HFF-Myc (cell line): ENCODE results near the gene SGPL1.

Experiments used
- DNase-seq: peaks from one replicate; pipeline ENCODE4 v3.0.0-alpha.2; 2011; ENCODE audit warnings: low read depth; ENCODE audit errors: extremely low read depth
- H3K4me3 ChIP-seq: replicated peaks from 2 replicates; pipeline ENCODE4 v1.5.1; 2011; ENCODE audit warnings: low read depth, mild to moderate bottlenecking, control low read depth, low read length
- TF ChIP-seq, protein P1 (sequence below): IDR thresholded peaks from 2 replicates; pipeline ENCODE4 v1.5.1; 2012; ENCODE audit warnings: mild to moderate bottlenecking, low read depth, low read length, control low read depth; ENCODE audit errors: missing control alignments

SGPL1 gene

GRCh38 chr10:70827086-70827757 is 11.5 kb downstream of the SGPL1 start:
- H3K4me3 ChIP-seq: no peak overlapping the region
- TF ChIP-seq, protein P1, sequence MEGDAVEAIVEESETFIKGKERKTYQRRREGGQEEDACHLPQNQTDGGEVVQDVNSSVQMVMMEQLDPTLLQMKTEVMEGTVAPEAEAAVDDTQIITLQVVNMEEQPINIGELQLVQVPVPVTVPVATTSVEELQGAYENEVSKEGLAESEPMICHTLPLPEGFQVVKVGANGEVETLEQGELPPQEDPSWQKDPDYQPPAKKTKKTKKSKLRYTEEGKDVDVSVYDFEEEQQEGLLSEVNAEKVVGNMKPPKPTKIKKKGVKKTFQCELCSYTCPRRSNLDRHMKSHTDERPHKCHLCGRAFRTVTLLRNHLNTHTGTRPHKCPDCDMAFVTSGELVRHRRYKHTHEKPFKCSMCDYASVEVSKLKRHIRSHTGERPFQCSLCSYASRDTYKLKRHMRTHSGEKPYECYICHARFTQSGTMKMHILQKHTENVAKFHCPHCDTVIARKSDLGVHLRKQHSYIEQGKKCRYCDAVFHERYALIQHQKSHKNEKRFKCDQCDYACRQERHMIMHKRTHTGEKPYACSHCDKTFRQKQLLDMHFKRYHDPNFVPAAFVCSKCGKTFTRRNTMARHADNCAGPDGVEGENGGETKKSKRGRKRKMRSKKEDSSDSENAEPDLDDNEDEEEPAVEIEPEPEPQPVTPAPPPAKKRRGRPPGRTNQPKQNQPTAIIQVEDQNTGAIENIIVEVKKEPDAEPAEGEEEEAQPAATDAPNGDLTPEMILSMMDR: no peak
- no peak for DNase-seq

DNA sequence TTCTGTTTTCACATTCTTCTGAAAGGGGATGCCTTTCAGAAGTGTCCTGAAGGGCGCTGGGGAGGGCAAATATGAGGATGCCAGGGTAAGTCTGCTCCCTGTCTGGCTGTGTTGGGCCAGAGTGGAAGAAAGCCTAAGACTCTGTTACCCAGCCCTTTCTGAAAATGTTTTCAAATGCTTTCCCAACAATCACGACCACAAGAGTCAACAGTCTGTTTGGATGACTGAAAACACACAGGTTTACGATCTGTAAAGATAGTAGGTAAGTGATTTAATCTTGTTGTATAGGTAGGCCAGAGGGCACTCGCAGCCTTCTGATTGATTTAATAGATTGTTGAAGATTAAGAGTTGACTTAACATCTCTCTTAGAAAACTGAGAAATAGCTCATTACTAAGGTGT is 13.2 kb downstream of the SGPL1 start:
- H3K4me3 ChIP-seq: no peak overlapping the region
- TF ChIP-seq, protein P1: no peak
- no peak for DNase-seq

GRCh38 chr10:70829543-70829942 is 13.8 kb downstream of the SGPL1 start:
- no peak overlapping the region for H3K4me3 ChIP-seq
- DNase-seq: no peak
- TF ChIP-seq, protein P1: no peak

- no peak overlapping the region for H3K4me3 ChIP-seq
- TF ChIP-seq, protein P1: no peak
- no peak for DNase-seq
Measured at GRCh38 chr10:70830164-70830563, 14.4 kb downstream of the SGPL1 start.

GRCh38 chr10:70832221-70832620 is 16.5 kb downstream of the SGPL1 start:
- no peak for DNase-seq
- TF ChIP-seq, protein P1: no peak

GRCh38 chr10:70832852-70833528 is 17.2 kb downstream of the SGPL1 start:
- no peak overlapping the region for H3K4me3 ChIP-seq
- TF ChIP-seq, protein P1: no peak
- DNase-seq: peak; percentile 46

More at GRCh38 chr10:70832221-70832620, 16.5 kb downstream of the SGPL1 start:
- H3K4me3 ChIP-seq: no peak overlapping the region
